HL-60 (cell line): ENCODE data around the gene HTR4.
A peak's percentile ranks its signal among the peaks of the same experiment; 100 is the strongest.

ENCODE experiments used
- DNase-seq, 2 experiments: peaks; one replicate each; pipeline ENCODE4 v3.0.0-alpha.2; 2010 to 2020; ENCODE audit warnings: low read depth in 1 of 2, low spot score in 1 of 2
- H3K27ac ChIP-seq: fragments of 250-450 bp; sonication (Bioruptor Pico); replicated peaks from 2 replicates; pipeline ENCODE4 v1.5.1; 2020; ENCODE audit warnings: mild to moderate bottlenecking, moderate library complexity
- H3K27me3 ChIP-seq: fragments of 250-450 bp; sonication (Bioruptor Pico); 2 replicates; pipeline ENCODE4 v1.5.1; 2021; ENCODE audit warnings: mild to moderate bottlenecking, moderate library complexity; ENCODE audit not compliant: insufficient read depth, poor library complexity, severe bottlenecking
- H3K4me3 ChIP-seq: replicated peaks from 2 replicates; pipeline ENCODE4 v1.5.1; 2011; ENCODE audit warnings: mild to moderate bottlenecking, control low read depth, low read length; ENCODE audit not compliant: insufficient read depth
- GABPA ChIP-seq: IDR thresholded peaks from 2 replicates; pipeline ENCODE4 v1.6.1; 2012; ENCODE audit warnings: low read depth
- POLR2AphosphoS5 ChIP-seq: IDR thresholded peaks from 2 replicates; pipeline ENCODE4 v1.6.1; 2012; ENCODE audit warnings: low read depth
- REST ChIP-seq: IDR thresholded peaks from 2 replicates; pipeline ENCODE4 v1.6.1; 2012; ENCODE audit warnings: low read depth; ENCODE audit not compliant: insufficient replicate concordance
- SPI1 ChIP-seq: IDR thresholded peaks from 2 replicates; pipeline ENCODE4 v1.6.1; 2012; ENCODE audit warnings: low read depth, mild to moderate bottlenecking, borderline replicate concordance
- TF ChIP-seq, protein P1 (sequence below): IDR thresholded peaks from one replicate; pipeline ENCODE4 v1.5.1; 2011; ENCODE audit warnings: low read length, control low read depth, inconsistent platforms; ENCODE audit not compliant: insufficient read depth

Gene HTR4

GRCh38 chr5:148483750-148484149 lies 170.6 kb downstream of the HTR4 start:
- no peak for DNase-seq
- H3K27ac ChIP-seq, result no peak overlapping the region
- H3K4me3 ChIP-seq, result no peak overlapping the region
- H3K27me3 ChIP-seq, result peaks cover 3% of the 10 kb centered on the region
- TF ChIP-seq POLR2AphosphoS5, result no peak
- no peak for TF ChIP-seq SPI1
- TF ChIP-seq, protein P1, sequence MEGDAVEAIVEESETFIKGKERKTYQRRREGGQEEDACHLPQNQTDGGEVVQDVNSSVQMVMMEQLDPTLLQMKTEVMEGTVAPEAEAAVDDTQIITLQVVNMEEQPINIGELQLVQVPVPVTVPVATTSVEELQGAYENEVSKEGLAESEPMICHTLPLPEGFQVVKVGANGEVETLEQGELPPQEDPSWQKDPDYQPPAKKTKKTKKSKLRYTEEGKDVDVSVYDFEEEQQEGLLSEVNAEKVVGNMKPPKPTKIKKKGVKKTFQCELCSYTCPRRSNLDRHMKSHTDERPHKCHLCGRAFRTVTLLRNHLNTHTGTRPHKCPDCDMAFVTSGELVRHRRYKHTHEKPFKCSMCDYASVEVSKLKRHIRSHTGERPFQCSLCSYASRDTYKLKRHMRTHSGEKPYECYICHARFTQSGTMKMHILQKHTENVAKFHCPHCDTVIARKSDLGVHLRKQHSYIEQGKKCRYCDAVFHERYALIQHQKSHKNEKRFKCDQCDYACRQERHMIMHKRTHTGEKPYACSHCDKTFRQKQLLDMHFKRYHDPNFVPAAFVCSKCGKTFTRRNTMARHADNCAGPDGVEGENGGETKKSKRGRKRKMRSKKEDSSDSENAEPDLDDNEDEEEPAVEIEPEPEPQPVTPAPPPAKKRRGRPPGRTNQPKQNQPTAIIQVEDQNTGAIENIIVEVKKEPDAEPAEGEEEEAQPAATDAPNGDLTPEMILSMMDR, result no peak

GRCh38 chr5:148482697-148483462 lies 171.4 kb downstream of the HTR4 start:
- no peak overlapping the region for H3K4me3 ChIP-seq
- DNase-seq, result peak; percentile 10 to 64
- peaks cover 8% of the 10 kb centered on the region for H3K27me3 ChIP-seq
- no peak overlapping the region for H3K27ac ChIP-seq
- TF ChIP-seq SPI1, result no peak
- no peak for TF ChIP-seq GABPA
- TF ChIP-seq REST, result no peak
- TF ChIP-seq, protein P1, result peak; percentile 65
- no peak for TF ChIP-seq POLR2AphosphoS5

DNA sequence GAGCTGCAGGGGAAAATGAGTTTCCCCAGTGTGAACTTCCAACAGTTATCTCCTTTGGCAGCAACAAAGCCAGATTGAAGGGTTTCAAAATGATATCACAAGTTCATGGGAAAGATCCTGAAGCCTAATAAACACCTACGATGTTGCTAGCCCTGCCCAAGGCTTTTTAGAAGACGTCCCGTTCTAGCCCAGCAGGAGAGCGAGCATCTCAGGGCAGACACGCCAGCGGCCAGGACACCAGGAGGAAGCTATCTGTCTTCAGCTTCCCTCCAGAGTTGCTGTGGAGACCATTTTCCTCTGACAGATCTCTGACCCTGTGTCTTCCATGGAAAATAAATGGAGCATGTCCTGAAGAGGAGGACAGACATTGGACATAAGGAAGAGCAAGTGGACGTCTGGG lies 172.1 kb downstream of the HTR4 start:
- Histone ChIP-seq H3K27me3 (peaks cover 8% of the 10 kb centered on the region), H3K27ac (no peak overlapping the region), H3K4me3 (no peak overlapping the region)
- no peak for TF ChIP-seq SPI1
- TF ChIP-seq POLR2AphosphoS5, result no peak
- TF ChIP-seq GABPA, result no peak
- TF ChIP-seq, protein P1, result no peak
- TF ChIP-seq REST, result no peak
- no peak for DNase-seq
